Spinal cord (tissue), 10 donors: ENCODE measurements around the gene FOXM1. TPM values are rescaled to one million over a fixed set of nuclear protein-coding genes. Genes with fewer than 3 reads are reported as not detected.

ENCODE experiments used
- DNase-seq, 6 donors: peaks; one replicate each; pipeline versions ENCODE4 v3.0.0 to v3.0.0-alpha.2; 2013 to 2015; ENCODE audit warnings: low spot score in 6 of 6, low read depth in 4 of 6
- H3K27ac ChIP-seq: one replicate; pipeline ENCODE4 v1.5.1; 2013; ENCODE audit warnings: low read depth, low read length, control low read depth
- H3K27me3 ChIP-seq: one replicate; pipeline ENCODE4 v1.6.1; 2013; ENCODE audit warnings: low read length; ENCODE audit not compliant: control insufficient read depth, insufficient read depth
- H3K36me3 ChIP-seq: one replicate; pipeline ENCODE4 v1.6.1; 2013; ENCODE audit warnings: low read length; ENCODE audit not compliant: control insufficient read depth, insufficient read depth
- H3K4me1 ChIP-seq: one replicate; pipeline ENCODE4 v1.6.1; 2013; ENCODE audit warnings: low read length; ENCODE audit not compliant: control insufficient read depth, insufficient read depth
- H3K4me3 ChIP-seq: one replicate; pipeline ENCODE4 v1.5.1; 2013; ENCODE audit warnings: low read depth, low read length, control low read depth
- H3K9me3 ChIP-seq: one replicate; pipeline ENCODE4 v1.6.1; 2013; ENCODE audit warnings: low read length; ENCODE audit not compliant: control insufficient read depth, insufficient read depth
- WGBS: methylation state at CpG from one replicate; pipeline ENCODE4 v1.1.5; 2013; ENCODE audit warnings: missing lambda C conversion rate; ENCODE audit not compliant: insufficient coverage; 5-methylcytosine and 5-hydroxymethylcytosine counted together
- polyA plus RNA-seq, 2 donors: library from polyadenylated mRNA; unstranded; fragments of 120-200 nt; gene quantifications; one replicate each; pipeline ENCODE4 v1.2.1, GENCODE V29; 2013; ENCODE audit not compliant: insufficient read length in 2 of 2
- total RNA-seq, 2 donors: library from RNA; depleted of rRNA in 1 of 2; stranded (reverse); fragments of 120-200 nt in 1 of 2; fragments of >200 nt in 1 of 2; gene quantifications; one replicate each; pipeline versions ENCODE4 v1.2.3 to v1.2.4, GENCODE V29; 2013 to 2014
- donor health status: healthy.

Gene FOXM1
- total and polyA plus RNA-seq, 4 donors = 3.0 to 28.8 (median 19.2) TPM

DNA sequence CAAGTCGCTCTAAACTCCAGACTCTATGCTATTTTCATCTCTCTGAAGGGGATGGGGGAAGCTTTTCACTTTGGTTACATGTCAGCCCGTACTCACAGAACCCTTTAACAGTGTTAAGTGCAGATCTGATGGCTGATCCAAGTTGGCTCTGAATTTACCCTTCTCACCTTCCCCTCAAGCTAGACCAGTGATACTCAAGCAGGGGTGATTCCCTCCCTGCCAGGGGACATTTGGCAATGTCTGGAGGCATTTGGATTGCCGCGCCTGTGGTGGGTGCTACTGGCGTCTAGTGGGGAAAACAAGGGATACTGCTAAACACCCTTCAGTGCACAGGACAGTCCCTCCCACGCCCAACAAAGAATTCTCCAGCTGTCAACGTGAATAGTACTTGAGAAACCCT, 14.1 kb downstream of the FOXM1 start:
- Histone ChIP-seq H3K9me3 (no peaks in the 10 kb centered on the region), H3K4me1 (no peaks in the 10 kb centered on the region), H3K4me3 (no peak overlapping the region), H3K27ac (no peak overlapping the region), H3K36me3 (peaks cover 30% of the 10 kb centered on the region), H3K27me3 (no peaks in the 10 kb centered on the region)
- WGBS = 94% methylated on average over 5 of the region's 7 CpGs
- DNase-seq = no peak

DNA sequence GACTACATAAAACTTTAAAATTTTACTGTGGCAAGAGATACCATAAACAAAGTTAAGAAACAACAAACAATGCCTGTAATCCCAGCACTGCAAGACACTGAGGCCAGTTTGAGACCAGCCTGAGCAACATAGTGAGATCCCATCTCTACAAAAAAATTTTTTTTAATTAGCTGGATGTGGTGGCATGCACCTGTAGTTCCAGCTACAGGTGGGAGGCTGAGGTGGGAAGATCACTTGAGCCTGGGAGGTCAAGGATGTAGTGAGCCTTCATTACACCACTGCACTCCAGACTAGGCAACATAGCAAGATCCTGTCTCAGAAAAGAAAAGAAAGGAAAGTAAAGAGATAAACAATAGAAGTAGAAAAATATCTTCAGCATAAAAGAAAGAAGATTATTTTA, 16.8 kb downstream of the FOXM1 start:
- no peaks in the 10 kb centered on the region for H3K27me3 ChIP-seq
- no peak for DNase-seq
- no peak overlapping the region for H3K4me3 ChIP-seq
- H3K27ac ChIP-seq = no peak overlapping the region
- H3K9me3 ChIP-seq = no peaks in the 10 kb centered on the region
- H3K4me1 ChIP-seq = no peaks in the 10 kb centered on the region
- H3K36me3 ChIP-seq = peaks cover 31% of the 10 kb centered on the region

DNA sequence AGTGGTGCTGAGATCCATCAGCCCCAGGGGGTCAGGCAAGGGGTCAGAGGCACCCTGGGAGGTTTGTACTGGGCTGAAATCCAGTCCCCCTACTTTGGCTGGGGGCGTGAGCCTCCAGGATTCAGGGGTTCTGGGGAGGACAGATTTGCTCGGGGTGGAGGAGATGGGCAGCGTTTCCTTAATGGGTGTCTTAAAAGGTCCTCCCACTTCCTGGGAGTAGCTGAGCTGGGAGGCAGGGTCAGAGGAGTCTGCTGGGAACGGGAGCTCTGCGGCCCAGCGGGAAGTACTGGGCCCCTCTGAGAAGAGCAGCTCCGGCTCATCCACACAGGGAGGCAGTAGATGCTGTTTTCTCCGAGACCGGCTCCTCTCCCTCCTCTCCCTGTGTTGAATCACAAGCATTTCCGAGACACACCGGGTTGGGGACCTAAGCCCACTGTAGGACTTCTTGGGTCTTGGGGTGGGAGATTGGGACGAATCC, 18.0 kb downstream of the FOXM1 start:
- 91% methylated on average over 6 of the region's 12 CpGs for WGBS
- H3K4me3 ChIP-seq = no peak overlapping the region
- no peak for DNase-seq
- peaks cover under 1% of the 10 kb centered on the region for H3K4me1 ChIP-seq
- H3K36me3 ChIP-seq = peaks cover 25% of the 10 kb centered on the region
- H3K27ac ChIP-seq = no peak overlapping the region
- no peaks in the 10 kb centered on the region for H3K27me3 ChIP-seq
- no peaks in the 10 kb centered on the region for H3K9me3 ChIP-seq

DNA sequence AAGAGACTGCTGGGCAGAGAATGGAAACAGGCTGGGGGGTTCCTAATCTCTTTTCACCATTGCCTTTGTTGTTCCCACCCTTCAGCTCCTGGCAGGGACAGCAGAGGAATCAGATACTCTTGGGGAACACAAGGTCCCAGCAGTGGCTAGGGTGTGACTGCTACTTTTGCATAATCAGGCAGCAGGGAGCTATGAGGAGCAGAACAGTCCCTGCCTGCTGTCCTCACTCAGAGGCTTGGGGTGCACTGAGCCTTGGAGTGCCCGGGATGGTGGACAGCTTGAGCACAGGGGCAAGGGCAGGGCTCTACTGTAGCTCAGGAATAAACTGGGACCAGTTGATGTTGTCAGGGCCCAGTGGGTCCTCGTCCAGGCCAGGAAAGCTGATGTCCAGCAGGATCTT, 18.6 kb downstream of the FOXM1 start:
- Histone ChIP-seq H3K4me1 (peaks cover 6% of the 10 kb centered on the region), H3K36me3 (peaks cover 22% of the 10 kb centered on the region), H3K27ac (no peak overlapping the region), H3K9me3 (no peaks in the 10 kb centered on the region), H3K27me3 (no peaks in the 10 kb centered on the region), H3K4me3 (no peak overlapping the region)
- no peak for DNase-seq
- WGBS = 88% methylated on average over 2 of the region's 2 CpGs

DNA sequence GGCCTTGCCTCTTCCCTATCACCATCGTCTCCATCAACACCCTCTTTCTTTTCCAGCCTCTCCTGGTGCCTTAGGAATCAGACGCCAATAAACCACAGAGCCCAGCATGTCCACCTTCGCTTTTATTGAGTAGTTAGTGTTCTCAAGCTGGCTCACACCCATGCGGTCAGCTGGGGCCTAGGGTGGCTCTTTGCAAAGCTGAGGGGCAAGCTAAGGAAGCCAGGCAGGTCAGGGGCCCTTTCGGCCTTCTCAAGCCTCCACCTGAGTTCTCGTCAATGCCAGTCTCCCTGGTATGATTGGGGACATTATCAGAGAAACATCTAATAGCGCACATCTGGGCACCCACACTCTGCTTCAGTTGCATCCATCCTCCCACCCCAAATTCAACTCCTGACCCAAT, 19.4 kb downstream of the FOXM1 start:
- no peak overlapping the region for H3K4me3 ChIP-seq
- peaks cover 6% of the 10 kb centered on the region for H3K4me1 ChIP-seq
- H3K9me3 ChIP-seq = no peaks in the 10 kb centered on the region
- no peak overlapping the region for H3K27ac ChIP-seq
- no peak for DNase-seq
- H3K36me3 ChIP-seq = peaks cover 20% of the 10 kb centered on the region
- WGBS = 96% methylated on average over 5 of the region's 7 CpGs
- H3K27me3 ChIP-seq = no peaks in the 10 kb centered on the region

DNA sequence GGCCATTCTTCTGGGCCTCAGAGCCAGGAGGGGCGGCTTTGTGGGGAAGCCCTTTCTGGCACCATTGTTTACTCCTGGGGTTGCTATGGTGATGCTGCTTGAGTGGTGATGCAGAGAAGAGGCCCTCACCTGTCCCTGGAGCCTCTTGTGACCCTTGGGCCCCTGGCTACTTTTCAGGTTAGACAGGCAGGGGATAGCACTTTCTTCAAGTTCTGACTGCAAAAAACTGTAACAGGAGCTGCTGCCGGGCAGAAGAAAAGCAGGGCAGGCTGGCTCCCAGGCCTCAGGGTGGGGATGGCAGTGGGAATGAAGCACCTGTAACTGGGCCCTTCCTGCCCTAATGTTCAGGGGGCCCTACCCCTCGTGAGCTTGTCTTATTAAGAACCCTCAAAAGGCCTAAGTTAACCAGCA, 19.9 kb downstream of the FOXM1 start, which contains the start of gene TEX52:
Gene TEX52, minus strand, starts transcription at position 19 of the 411 bp plus-strand sequence. Its CDS starts 13 bp downstream, at position 6.
- no peak for DNase-seq
- Histone ChIP-seq H3K9me3 (no peaks in the 10 kb centered on the region), H3K4me3 (no peak within 1 kb of the TSS), H3K4me1 (peaks cover 6% of the 10 kb centered on the region), H3K36me3 (peaks cover 20% of the 10 kb centered on the region), H3K27ac (no peak within 1 kb of the TSS), H3K27me3 (no peaks in the 10 kb centered on the region)
- WGBS = 85% methylated on average over 3 of the region's 3 CpGs

DNA sequence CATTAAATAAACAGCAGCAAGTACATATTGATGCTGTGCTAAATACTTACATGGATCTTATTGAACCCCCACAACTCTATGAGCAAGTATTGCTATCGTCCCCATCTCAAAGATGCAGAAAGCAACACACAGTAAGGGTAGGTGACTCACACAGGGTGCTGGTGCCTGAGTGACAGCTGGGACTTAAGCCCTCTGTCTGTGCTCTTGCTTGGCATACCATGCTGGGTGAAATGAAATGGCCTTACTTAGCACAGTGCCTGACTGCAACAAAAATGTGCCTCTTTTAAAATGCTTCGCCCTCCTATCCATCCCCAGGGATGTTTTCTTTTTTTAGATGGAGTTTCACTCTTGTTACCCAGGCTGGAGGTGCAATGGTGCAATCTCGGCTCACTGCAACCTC, 20.9 kb downstream of the FOXM1 start:
- Histone ChIP-seq H3K4me1 (peaks cover 6% of the 10 kb centered on the region), H3K27ac (no peak overlapping the region), H3K27me3 (no peaks in the 10 kb centered on the region), H3K36me3 (peaks cover 20% of the 10 kb centered on the region), H3K9me3 (no peaks in the 10 kb centered on the region), H3K4me3 (no peak overlapping the region)
- DNase-seq = no peak
- no CpG with 5 or more reads among the region's 3 CpGs for WGBS

DNA sequence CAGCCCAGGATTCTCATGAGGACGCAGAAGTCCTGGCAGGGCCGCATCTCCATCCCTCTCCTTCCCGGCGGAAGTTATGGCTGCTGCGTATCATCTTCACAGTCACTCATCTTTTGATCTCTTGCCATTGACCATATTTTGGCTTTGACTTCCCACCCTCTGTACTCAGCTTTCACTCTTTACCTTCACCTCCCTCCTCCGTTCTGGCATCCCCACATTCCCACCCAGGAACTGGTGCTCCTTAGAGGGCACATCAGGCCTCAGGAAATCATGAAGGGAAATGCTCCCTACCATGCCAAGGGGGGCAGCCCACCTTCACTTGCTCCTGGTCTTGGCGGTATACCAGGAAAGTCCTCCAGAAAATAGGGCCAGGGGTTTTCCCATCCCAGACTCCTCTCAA, 21.4 kb downstream of the FOXM1 start:
- Histone ChIP-seq H3K4me3 (no peak overlapping the region), H3K4me1 (peaks cover 6% of the 10 kb centered on the region), H3K9me3 (no peaks in the 10 kb centered on the region), H3K27me3 (no peaks in the 10 kb centered on the region), H3K27ac (no peak overlapping the region), H3K36me3 (peaks cover 20% of the 10 kb centered on the region)
- 87% methylated on average over 7 of the region's 7 CpGs for WGBS
- DNase-seq = no peak

DNA sequence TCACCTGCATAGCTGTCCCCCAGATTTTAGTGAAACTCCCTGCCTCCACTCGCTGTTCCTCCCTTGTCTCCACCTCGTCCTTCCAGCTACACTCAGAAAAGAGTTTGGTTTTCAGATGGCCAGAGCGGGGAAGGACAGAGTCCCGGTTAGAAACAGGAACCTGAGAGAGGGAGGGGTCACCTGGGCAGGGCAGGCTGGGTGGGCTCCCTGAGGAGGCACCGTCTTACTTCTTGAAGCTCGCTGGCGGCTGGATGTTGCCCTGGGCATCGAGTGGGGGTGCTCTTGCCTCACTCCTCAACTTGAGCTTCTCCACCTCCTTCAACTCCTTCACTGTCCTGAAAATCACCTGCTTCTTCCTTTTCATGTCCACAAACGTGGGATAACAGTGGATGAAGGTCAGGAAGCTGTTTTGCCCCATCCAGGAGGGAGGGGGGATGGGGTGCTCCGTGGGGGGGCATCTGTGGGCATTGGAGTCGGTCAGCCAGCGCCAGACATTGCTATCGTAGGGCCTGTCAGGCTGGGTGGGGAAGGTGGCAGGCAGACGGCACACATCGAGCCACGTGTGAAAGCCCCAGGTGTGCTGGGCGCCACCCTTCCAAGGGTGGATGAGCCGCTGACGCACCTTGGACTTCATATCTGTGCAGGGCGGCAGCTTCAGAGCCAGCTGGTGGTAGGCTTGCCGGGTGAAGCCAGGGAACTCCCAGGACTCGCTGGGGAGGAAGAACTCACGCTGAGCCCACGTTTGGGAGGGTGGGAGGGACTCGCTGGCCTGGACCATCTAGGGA, 22.1 kb downstream of the FOXM1 start:
- peaks cover 20% of the 10 kb centered on the region for H3K36me3 ChIP-seq
- H3K4me1 ChIP-seq = peaks cover 6% of the 10 kb centered on the region
- H3K27ac ChIP-seq = no peak overlapping the region
- DNase-seq = no peak
- WGBS = 84% methylated on average over 20 of the region's 25 CpGs
- H3K4me3 ChIP-seq = no peak overlapping the region
- no peaks in the 10 kb centered on the region for H3K9me3 ChIP-seq
- H3K27me3 ChIP-seq = no peaks in the 10 kb centered on the region

DNA sequence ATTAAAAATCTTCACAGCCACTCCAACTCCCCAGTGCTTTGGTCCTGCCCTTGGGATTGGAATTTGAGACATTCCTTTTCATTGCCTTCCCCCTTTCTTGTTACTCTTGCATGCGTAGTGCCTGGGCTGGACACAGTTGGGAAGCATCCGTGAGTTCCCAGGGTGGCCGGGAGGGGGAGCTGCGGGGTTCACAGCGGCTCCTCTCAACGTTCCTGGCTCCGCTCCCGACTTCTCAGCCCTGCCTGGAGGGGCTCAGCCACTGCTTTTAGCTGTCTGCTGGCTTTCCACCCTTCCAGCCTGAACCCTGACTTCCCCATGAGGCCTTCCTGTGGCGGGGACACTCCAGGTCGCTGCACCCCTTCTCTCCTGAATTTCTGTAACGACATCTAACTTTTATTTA, 23.3 kb downstream of the FOXM1 start:
- Histone ChIP-seq H3K27me3 (no peaks in the 10 kb centered on the region), H3K4me1 (peaks cover 6% of the 10 kb centered on the region), H3K4me3 (no peak overlapping the region), H3K27ac (no peak overlapping the region), H3K9me3 (no peaks in the 10 kb centered on the region), H3K36me3 (peaks cover 11% of the 10 kb centered on the region)
- peak in 4 of 6 donors; percentile 60 to 93 (median 77) for DNase-seq
- 2% methylated on average over 8 of the region's 11 CpGs for WGBS
